Measurements from ENCODE around the gene CNIH4. TPM values are rescaled to one million over a fixed set of nuclear protein-coding genes. Genes with fewer than 3 reads are reported as not detected.
A peak's percentile ranks its signal among the peaks of the same experiment; 100 is the strongest.
"Not testable (repeated sequence)": the region's sequence is repeated elsewhere in the genome, so short reads cannot be mapped to it uniquely, and the experiment has no call there.

Gene CNIH4
- total RNA-seq, 1 experiment from 2014 or later: 117 TPM

DNA sequence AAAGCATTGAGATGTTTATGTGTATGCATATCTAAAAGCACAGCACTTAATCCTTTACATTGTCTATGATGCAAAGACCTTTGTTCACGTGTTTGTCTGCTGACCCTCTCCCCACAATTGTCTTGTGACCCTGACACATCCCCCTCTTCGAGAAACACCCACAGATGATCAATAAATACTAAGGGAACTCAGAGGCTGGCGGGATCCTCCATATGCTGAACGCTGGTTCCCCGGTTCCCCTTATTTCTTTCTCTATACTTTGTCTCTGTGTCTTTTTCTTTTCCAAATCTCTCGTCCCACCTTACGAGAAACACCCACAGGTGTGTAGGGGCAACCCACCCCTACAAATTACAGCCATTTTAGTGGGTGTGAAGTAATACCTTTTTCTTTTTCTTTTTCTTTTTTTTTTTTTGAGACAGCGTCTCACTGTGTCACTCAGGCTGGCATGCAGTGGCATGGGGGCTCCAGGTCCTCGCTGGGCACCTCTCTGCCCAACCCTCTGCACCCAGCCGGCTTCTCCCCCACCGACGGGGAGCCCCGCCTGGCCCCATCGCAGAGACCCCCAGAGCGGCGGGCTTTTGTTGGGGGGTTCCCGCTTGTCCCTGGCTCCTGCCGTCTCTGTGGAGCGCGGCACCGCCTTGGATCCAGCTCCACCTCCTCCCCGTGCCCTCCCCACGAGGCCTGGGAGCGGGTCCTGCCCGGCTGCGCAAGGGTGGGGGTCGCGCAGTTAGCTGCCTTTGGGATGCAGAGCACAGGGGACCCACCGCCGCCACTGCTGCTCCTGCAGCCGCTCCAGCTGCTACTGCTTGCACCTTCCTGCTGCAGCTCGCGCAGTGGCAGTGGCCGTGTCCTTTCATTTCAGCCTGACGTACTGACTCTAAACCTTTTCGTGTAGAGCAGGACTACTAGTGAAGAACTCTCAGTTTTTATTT lies 16.0 kb upstream of the CNIH4 start:
- DNase-seq (ENCODE audit: low read depth); in situ Hi-C loops (cut with HindIII; ENCODE audit: low pct_unique_long_range_greater_than_20kb, low sequenced_read_pairs): not testable (repeated sequence)

DNA sequence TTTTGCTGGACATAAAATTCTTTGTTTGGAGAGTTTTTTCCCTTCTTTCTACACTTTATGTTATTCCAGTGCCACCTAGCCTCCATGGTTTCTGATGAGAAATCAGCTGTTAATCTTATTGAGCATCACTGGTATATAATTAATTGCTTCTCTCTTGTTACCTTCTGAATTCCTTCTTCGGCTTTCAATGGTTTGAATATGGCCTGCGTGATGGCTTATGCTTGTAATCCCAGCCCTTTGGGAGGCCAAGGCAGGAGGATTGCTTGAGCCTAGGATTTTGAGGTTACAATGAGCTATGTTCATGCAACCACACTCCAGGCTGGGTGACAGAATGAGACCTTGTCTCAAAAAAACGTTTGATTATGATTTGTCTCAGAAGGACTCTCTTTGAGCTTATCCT lies 13.0 kb upstream of the CNIH4 start:
- peak; percentile 24 for DNase-seq (ENCODE audit: low read depth)
- in situ Hi-C loops (cut with HindIII; ENCODE audit: low pct_unique_long_range_greater_than_20kb, low sequenced_read_pairs): no loop called here

DNA sequence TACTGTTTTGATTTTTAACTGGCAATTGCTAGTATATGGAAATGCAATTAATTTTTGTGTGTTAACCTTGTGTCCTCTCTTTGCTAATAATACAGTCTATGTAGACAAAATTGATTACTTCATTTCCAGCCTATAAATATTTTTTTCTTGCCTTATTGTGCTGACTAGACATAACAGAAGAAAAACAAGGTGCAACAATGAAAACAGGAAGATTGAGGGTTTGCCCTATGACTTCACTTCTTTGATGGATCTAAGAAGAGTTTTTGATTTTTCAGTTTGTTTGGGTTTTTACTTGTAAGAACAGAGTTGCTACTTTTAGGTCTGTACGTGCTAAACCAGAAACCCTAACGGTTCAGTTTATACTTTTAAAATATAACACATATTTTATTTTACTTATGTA lies 8.5 kb upstream of the CNIH4 start:
- in situ Hi-C loops (cut with HindIII; ENCODE audit: low pct_unique_long_range_greater_than_20kb, low sequenced_read_pairs): no loop called here
- no peak for DNase-seq (ENCODE audit: low read depth)

DNA sequence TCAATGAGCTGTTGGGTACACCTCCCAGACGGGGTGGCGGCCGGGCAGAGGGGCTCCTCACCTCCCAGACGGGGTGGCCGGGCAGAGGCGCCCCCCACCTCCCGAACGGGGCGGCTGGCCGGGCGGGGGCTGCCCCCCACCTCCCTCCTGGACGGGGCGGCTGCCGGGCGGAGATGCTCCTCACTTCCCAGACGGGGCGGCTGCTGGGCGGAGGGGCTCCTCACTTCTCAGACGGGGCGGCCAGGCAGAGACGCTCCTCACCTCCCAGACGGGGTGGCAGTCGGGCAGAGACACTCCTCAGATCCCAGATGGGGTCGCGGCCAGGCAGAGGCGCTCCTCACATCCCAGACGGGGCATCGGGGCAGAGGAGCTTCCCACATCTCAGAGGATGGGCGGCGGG lies 7.0 kb upstream of the CNIH4 start:
- in situ Hi-C loops (cut with HindIII; ENCODE audit: low pct_unique_long_range_greater_than_20kb, low sequenced_read_pairs); DNase-seq (ENCODE audit: low read depth): not testable (repeated sequence)

DNA sequence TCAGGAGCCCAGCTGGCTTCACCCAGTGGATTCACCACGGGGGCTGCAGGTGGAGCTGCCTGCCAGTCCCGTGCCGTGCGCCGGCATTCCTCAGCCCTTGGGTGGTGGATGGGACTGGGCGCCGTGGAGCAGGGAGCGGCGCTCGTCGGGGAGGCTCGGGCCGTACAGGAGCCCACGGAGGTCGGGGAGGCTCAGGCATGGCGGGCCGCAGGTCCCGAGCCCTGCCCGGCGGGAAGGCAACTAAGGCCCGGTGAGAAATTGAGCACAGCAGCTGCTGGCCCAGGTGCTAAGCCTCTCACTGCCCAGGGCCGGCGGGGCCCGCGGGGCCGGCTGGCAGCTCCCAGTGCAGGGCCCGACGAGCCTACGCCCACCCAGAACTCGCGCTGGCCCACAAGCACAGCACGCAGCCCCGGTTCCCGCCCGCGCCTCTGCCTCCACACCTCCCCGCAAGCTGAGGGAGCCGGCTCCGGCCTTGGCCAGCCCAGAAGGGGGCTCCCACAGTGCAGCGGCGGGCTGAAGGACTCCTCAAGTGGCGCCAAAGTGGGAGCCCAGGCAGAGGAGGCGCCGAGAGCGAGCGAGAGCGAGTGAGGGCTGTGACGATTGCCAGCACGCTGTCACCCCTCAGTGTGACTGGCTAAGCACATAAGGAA lies 4.1 kb upstream of the CNIH4 start:
- in situ Hi-C loops (cut with HindIII; ENCODE audit: low pct_unique_long_range_greater_than_20kb, low sequenced_read_pairs); DNase-seq (ENCODE audit: low read depth): not testable (repeated sequence)

DNA sequence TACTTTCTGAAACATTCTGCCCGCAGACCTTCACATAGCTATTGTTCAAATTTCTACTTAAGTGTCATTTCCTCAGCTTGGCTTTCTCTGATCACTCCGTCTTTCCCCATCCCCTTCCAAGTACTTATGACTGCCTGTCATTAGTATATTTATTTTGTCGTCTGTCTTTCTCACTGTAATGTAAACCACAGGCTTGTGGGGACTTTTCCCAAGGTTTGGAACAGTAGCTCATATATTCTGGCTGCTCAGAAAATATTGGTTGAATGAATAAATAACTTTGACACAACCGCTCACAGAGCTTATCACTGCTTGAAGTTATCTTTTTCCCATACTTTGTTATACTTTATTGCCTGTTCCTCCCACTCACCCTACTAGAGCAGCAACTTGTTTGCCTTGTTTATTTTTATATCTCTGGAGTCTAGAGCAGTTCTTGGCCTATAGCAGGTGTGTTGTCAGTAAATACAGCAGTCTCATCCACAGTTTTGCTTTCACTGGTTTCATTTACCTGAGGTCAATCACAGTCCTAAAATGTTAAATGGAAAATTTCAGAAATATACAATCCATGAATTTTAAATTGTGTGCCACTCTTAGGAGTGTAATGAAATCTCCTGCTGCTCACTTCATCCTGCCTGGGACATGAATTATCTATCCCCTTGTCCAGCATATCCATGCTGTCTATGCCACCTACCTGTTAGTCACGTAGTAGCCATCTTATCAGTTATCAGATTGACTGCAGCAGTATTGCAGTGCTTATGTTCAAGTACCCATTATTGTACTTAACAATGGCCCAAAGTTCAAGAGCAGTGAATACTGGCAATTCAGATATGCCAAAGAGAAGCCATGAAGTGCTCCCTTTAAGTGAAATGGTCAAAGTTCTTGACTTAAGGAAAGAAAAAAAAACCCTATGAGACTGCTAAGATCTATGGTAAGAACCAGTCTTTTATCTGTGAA lies 2.4 kb upstream of the CNIH4 start:
- in situ Hi-C loops (cut with HindIII; ENCODE audit: low pct_unique_long_range_greater_than_20kb, low sequenced_read_pairs): no loop called here
- DNase-seq (ENCODE audit: low read depth): no peak

DNA sequence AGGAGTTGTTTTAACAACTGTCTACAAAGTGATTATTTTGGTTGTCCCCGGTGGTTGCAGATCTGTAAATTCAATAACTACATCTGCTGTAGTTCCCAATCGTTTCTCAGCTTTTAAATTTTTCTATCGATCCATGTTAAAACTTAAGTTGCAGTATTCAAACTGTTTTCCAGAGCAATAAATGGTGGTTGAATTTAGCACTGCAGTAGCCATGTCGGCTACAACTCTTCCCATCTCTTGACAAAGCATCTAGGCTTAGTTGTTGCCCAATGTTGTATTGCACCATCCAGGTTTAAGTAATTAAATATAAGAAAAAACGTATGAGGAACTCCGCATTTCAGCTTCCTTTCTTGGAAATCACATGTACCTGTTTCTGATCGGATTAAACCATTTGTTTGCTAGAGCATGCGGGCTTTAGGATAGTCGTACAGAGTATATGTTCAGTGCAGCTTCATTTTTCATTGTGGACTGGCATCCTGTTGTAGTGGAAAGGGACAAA lies 996 bp downstream of the CNIH4 start:
- no peak for DNase-seq (ENCODE audit: low read depth)
- in situ Hi-C loops (cut with HindIII; ENCODE audit: low pct_unique_long_range_greater_than_20kb, low sequenced_read_pairs): no loop called here

DNA sequence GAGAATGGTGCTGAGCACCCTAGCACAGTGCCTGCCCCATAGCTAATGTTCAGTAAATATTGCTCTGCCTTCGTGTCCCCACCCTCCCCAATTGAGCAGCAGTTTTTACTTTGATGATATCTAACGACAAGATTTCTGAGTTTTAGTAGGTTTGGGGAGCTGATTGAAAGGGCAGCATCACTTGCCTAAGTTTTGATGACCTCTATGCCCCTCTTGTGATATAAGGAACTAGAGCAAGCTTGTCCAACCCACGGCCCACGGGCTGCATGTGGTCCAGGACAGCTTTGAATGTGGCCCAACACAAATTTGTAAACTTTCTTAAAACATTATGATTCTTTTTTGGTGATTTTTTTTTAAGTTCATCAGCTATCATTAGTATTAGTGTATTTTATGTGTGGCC lies 1.6 kb downstream of the CNIH4 start:
- in situ Hi-C loops (cut with HindIII; ENCODE audit: low pct_unique_long_range_greater_than_20kb, low sequenced_read_pairs): no loop called here
- no peak for DNase-seq (ENCODE audit: low read depth)

DNA sequence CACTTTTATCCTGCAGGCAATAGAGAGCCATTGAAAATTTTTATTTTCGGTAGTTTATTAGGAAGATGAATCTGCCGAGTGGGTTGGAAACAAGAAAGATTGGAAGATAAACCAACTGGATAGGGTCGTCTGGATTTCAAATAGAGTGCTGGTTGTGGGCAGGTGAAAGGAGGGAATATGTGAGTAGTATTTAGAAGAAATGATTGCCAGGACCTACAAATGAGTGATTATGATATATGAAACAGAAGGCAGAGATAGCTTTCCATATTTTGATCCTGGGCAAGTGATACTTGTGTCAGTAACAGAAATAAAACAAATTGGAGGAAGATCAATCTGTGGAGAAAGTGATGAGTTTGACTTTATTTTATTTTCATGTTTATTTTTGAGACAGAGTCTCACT lies 2.5 kb downstream of the CNIH4 start:
- in situ Hi-C loops (cut with HindIII; ENCODE audit: low pct_unique_long_range_greater_than_20kb, low sequenced_read_pairs): no loop called here

DNA sequence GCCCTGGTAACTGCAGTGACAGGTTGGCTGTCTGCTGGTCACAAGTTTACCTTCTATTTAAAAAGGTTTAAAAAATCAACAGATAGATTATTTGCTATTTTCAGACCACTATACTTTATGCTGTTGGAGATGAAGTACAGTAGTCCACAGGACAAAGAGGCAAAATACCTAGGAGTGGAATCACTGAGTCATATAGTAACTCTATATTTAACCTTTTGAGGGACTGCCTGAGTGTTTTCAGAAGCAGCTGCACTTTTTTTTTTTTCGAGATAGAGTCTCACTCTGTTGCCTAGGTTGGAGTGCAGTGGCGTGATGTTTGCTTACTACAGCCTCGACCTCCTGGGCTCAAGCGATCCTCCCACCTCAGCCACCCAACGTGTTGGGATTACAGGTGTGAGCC lies 11.7 kb downstream of the CNIH4 start:
- in situ Hi-C loops (cut with HindIII; ENCODE audit: low pct_unique_long_range_greater_than_20kb, low sequenced_read_pairs): no loop called here

More for the DNA sequence above, 2.5 kb downstream of the CNIH4 start:
- no peak for DNase-seq (ENCODE audit: low read depth)

DNA sequence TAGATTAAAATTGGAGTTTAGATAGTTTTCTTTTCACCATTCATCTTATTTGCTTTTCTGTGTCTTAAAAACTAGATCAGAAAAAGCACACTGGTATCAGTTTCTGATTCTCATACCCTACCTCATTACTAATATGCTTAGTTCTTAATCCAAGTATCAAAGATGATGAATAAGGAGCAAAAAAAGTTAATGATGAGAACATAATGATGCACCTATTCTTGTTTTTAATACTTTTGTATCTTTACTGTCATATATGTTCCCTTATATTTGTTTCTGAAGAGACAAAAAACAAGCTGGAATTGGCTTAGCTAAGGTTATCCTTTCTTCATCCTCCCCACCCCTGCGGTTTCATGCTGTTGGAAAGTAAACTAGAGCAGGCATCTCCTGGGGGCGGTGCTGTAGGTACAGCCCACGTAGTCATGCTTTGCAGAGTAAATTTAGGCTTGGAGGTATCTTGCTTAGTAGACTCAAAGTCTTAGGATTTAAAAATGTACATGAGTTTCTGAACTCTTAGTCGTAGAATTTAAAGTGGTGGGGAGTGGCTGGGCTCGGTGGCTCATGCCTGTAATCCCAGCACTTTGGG lies 16.4 kb downstream of the CNIH4 start:
- in situ Hi-C loops (cut with HindIII; ENCODE audit: low pct_unique_long_range_greater_than_20kb, low sequenced_read_pairs): loop anchor here (10.0 kb wide), 1 partner anchor 52 kb away; no protein-coding TSS in a partner anchor
- DNase-seq (ENCODE audit: low read depth): no peak

More for the DNA sequence above, 11.7 kb downstream of the CNIH4 start:
- no peak for DNase-seq (ENCODE audit: low read depth)

DNA sequence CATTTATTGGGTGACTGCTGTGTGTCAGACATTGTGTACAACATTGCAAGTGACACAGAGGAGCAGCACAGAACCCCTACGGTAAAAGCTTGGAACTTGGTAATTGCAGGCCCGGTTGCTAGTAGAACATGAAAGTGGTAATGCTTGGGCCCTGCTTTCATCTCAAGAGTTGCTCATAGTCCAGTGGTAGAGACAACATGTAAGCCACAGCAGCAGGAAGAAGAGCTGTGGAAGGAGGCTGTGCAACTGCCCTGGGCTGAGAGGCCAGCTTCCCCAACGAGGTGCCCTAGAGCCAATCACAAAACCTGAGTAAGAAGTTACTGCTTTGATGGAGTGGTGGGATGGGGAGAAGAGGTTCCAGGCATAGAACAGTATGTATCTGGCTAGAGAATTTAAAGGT lies 18.4 kb downstream of the CNIH4 start:
- DNase-seq (ENCODE audit: low read depth): no peak
- in situ Hi-C loops (cut with HindIII; ENCODE audit: low pct_unique_long_range_greater_than_20kb, low sequenced_read_pairs): loop anchor here (10.0 kb wide), 1 partner anchor 50 kb away; no protein-coding TSS in a partner anchor

DNA sequence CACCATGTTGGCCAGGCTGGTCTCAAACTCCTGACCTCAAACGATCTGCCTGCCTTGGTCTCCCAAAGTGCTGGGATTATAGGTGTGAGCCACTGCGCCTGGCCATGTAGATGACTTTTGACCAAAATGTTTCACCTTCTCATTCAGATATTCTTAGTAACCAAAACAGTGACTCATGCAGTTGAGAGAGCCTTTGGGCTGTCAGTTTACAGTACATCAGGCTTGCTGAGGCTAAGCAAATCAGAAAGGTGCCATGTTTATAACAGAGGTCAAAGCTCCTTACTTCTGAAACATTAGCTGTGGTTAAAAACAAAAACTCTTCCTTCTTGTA lies 21.0 kb downstream of the CNIH4 start:
- in situ Hi-C loops (cut with HindIII; ENCODE audit: low pct_unique_long_range_greater_than_20kb, low sequenced_read_pairs): loop anchor here (10.0 kb wide), 1 partner anchor 47 kb away; no protein-coding TSS in a partner anchor
- DNase-seq (ENCODE audit: low read depth): peak; percentile 60

DNA sequence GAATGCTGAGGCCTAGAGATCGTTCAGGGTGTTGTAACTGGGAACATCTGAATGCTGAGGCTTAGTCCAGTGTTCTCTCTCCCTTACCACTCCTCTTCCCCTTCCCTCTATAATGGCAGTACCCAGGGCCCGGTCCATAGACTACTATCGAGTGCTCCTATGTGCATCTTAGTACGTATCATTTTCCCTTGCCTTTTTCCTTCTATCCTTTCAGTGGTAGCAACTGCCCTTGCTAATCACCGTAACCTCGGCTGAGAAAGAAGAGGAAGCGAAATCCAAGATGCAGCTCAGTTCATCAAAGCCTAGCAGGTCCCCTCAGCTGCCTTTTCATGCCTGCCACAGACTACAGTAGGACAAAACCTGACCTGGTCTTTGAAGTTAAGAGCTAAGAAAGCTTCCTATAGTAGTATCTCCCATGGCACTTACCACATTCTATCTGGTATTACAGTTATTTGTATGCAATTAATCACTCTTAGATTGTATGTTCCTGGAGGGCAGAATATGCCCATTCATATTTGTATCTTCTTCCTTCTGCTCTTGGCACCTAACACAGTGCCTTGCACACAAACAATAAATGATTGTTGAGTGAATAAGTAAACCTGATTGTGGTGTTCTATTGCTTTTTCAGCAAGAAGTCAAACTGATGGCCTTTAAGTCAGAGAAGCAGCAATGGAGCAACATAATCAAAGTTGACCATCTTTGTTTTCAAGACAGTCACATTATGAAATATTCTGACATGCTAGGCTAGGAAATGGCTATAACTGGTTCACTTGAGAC lies 22.4 kb downstream of the CNIH4 start:
- DNase-seq (ENCODE audit: low read depth): no peak
- in situ Hi-C loops (cut with HindIII; ENCODE audit: low pct_unique_long_range_greater_than_20kb, low sequenced_read_pairs): loop anchor here (10.0 kb wide), 1 partner anchor 46 kb away; no protein-coding TSS in a partner anchor

DNA sequence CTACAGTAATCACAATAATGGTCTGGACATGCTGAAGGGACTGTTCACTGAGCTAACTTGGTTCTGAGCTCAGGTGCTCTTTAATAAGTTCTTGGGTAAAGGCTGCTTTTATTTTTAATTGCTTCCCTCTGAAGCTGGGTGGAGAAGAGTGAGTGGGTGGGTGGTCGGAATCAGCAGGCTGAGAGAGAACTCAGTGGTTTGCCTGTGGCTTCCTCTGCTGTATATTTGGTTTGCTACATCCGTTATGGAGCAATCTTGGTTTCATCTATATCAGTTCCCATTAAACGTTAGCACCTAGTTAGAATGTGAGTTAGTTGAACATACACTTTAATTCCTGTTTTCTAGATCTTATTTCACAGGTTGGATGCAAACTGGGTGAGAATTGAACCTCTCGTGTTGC lies 23.3 kb downstream of the CNIH4 start:
- no peak for DNase-seq (ENCODE audit: low read depth)
- in situ Hi-C loops (cut with HindIII; ENCODE audit: low pct_unique_long_range_greater_than_20kb, low sequenced_read_pairs): no loop called here

DNA sequence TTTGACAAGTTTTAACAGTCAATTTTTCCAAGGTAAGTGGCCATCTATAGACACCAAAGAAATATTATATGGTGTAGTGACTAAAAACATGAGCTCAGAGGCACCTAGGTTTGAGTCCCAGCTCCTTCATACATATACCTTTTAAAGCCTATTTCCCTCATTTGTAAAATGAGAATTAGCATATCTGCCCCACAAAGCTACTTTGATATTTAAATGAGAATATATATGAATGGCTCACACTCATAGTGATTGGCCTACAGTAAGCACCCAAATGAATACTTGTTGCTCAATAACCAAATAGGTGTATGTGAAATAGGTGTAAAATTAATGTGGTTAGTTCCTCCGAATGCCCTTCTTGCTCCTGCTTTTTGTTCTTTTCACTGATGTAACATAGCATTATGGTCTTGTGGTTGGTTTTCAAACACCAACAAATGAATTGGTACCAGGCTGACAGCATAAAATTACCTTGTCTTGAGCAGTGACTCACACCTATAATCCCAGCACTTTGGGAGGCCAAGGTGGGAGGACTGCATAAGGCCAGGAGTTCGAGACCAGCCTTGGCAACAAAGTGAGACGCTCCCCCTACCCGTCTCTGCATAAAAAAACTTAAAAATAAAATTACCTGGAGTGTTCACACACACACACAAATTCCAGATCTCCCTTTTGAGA lies 25.3 kb downstream of the CNIH4 start:
- no peak for DNase-seq (ENCODE audit: low read depth)
- in situ Hi-C loops (cut with HindIII; ENCODE audit: low pct_unique_long_range_greater_than_20kb, low sequenced_read_pairs): no loop called here

DNA sequence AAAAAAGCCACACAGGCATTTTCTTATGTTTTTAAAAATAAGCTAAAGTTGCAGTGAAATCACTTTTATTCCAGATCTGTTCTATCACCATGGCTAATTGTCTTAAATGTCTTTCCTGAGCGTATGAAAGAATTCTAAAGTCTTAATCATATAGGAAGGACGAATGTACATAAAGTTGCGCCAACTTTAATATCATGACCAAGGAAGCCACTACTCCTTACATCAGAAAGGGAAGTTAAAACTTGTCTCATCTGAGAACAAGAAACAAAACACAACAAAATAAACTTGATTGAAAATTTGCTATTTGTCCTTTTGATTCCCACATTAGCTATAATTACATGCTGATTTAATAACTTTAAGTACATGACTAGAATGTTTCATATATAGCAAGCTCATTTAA lies 26.5 kb downstream of the CNIH4 start:
- in situ Hi-C loops (cut with HindIII; ENCODE audit: low pct_unique_long_range_greater_than_20kb, low sequenced_read_pairs): no loop called here
- DNase-seq (ENCODE audit: low read depth): no peak

Data from Caki2 (cell line).